Body of pancreas (tissue), 4 donors: ENCODE results near the gene SHKBP1.

Experiments
- POLR2A ChIP-seq, 3 donors: fragments of 450-650 bp; IDR thresholded peaks; one replicate each; pipeline ENCODE4 v1.6.1; 2016; ENCODE audit warnings: antibody characterized with exemption in 3 of 3, mild to moderate bottlenecking in 2 of 3
- TF ChIP-seq, protein P1 (sequence below), 7 experiments: fragments of 450-650 bp in 4 of 7; fragments of 200-600 bp in 3 of 7; sonication (generic) in 3 of 7; IDR thresholded peaks; one replicate each; pipeline ENCODE4 v1.5.1; 2016 to 2019; ENCODE audit warnings: antibody characterized with exemption in 7 of 7

DNA sequence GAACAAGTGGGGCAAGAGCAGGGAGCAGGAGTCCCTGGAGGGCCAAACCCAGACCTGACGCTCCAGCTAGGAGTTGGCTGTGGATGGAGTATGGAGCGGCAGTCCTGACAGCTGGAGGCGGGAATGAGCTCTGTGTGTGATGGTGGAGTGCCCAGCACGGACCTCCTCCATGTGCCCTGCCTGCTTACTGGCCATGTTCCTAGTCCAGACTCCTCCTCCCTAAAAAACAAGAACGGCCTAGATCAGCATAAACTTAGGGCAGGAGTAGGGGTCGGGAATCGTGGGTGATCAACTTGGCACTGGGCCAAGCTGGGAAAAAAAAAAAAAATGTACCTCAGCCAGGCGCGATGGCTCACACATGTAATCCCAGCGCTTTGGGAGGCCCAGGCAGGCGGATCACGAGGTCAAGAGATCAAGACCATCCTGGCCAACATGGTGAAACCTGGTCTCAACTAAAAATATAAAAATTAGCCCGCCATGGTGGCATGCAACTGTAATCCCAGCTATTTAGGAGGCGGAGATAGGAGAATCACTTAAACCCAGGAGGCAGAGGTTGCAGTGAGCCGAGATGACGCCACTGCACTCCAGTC, 54.0 kb downstream of the SHKBP1 start:
- TF ChIP-seq, protein P1, sequence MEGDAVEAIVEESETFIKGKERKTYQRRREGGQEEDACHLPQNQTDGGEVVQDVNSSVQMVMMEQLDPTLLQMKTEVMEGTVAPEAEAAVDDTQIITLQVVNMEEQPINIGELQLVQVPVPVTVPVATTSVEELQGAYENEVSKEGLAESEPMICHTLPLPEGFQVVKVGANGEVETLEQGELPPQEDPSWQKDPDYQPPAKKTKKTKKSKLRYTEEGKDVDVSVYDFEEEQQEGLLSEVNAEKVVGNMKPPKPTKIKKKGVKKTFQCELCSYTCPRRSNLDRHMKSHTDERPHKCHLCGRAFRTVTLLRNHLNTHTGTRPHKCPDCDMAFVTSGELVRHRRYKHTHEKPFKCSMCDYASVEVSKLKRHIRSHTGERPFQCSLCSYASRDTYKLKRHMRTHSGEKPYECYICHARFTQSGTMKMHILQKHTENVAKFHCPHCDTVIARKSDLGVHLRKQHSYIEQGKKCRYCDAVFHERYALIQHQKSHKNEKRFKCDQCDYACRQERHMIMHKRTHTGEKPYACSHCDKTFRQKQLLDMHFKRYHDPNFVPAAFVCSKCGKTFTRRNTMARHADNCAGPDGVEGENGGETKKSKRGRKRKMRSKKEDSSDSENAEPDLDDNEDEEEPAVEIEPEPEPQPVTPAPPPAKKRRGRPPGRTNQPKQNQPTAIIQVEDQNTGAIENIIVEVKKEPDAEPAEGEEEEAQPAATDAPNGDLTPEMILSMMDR (IDR thresholded peaks at IDR 0.05), result no peak
- no peak for TF ChIP-seq POLR2A (IDR thresholded peaks at IDR 0.05)
